Right lobe of liver (tissue), 6 donors: ENCODE results near the gene PHYHIPL. TPM values are rescaled to one million over a fixed set of nuclear protein-coding genes. Genes with fewer than 3 reads are reported as not detected.

Experiments
- ATAC-seq, 4 donors: fragments of 200-7000 bp; cut with Tn5 transposase; one replicate each; pipeline ENCODE4 v1.9.1; 2020; ENCODE audit warnings: mild to moderate bottlenecking in 4 of 4, moderate library complexity in 4 of 4
- DNase-seq, 3 donors: peaks; one replicate each; pipeline ENCODE4 v3.0.0-alpha.2; 2020
- H3K27ac ChIP-seq, 3 donors: fragments of 200-600 bp; one replicate each; pipeline ENCODE4 v1.8.0; 2022
- H3K27me3 ChIP-seq, 2 donors: fragments of 200-600 bp; one replicate each; pipeline ENCODE4 v1.8.0; 2022
- H3K36me3 ChIP-seq, 4 donors: fragments of 200-600 bp; sonication (generic) in 1 of 4; one replicate each; pipeline versions ENCODE4 v1.5.1 to v1.8.0; 2017 to 2022; ENCODE audit warnings: control low read depth in 1 of 4
- H3K4me1 ChIP-seq, 4 donors: fragments of 200-600 bp; sonication (generic) in 1 of 4; one replicate each; pipeline versions ENCODE4 v1.5.1 to v1.8.0; 2017 to 2022; ENCODE audit warnings: control low read depth in 1 of 4
- H3K4me3 ChIP-seq, 3 donors: fragments of 200-600 bp; one replicate each; pipeline ENCODE4 v1.8.0; 2022
- H3K9me3 ChIP-seq, 4 donors: fragments of 200-600 bp; sonication (generic) in 1 of 4; one replicate each; pipeline versions ENCODE4 v1.5.1 to v1.8.0; 2017 to 2022; ENCODE audit warnings: control low read depth in 1 of 4
- CTCF ChIP-seq, 4 donors: fragments of 200-600 bp in 3 of 4; fragments of 450-650 bp in 1 of 4; IDR thresholded peaks; one replicate each; pipeline versions ENCODE4 v1.5.1 to v1.8.0; 2016 to 2022; ENCODE audit warnings: antibody characterized with exemption in 4 of 4, mild to moderate bottlenecking in 2 of 4
- POLR2A ChIP-seq: fragments of 450-650 bp; IDR thresholded peaks from one replicate; pipeline ENCODE4 v1.6.1; 2017; ENCODE audit warnings: antibody characterized with exemption, mild to moderate bottlenecking
- WGBS: methylation state at CpG from one replicate; pipeline ENCODE4 v1.1.6; 2018; ENCODE audit warnings: low coverage, low lambda C conversion rate; ENCODE audit not compliant: insufficient coverage; ENCODE audit errors: missing lambda C conversion rate; 5-methylcytosine and 5-hydroxymethylcytosine counted together
- intact Hi-C, 2 donors: fragments of 100-400 bp; cut with DNase I; formaldehyde crosslinking; loops; one replicate each; pipeline versions ENCODE4 v1.11.2 to v1.14.1; 2022
- total RNA-seq, 6 experiments: library from RNA; depleted of rRNA in 2 of 6; stranded (reverse); fragments of >200 nt in 2 of 6; fragmentation: NEBNext Ultra II Directional in 3 of 6; extraction: Animal tissue kit (Norgen Biotek cat#: 25700) in 3 of 6; gene quantifications; one replicate each; pipeline versions ENCODE4 v1.1.0 to v1.2.4, GENCODE V29; 2016 to 2023
- donor health status: DM: no; HTN: yes; CAD: no.
- donor health status: DM: no; HTN: no; CAD: no.
- donor health status: DM: no; HTN: no; CAD: no.
- donor health status: DM: no; HTN: yes; CAD: no.
- donor health status: DM: no; HTN: yes; CAD: no.

The PHYHIPL gene
- total RNA-seq, 6 experiments from 2014 or later, result 0.49 to 1.00 (median 0.75) TPM

DNA sequence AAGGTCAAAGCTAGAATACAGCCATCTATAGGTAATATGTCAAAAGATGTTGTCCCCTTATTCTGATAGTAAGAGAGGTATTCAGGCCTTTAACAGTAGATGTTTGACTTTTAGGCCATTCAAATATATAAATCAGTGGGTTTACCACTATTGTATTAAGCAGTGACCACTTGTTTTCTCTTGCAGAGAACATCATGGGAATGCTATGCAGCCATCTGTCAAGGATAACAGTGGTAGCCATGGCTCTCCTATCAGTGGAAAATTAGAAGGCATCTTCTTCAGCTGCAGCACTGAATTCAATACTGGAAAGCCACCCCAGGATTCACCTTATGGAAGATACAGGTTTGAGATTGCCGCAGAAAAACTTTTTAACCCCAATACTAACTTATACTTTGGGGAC is 68.4 kb downstream of the PHYHIPL start:
- H3K27me3 ChIP-seq, result no peaks in the 10 kb centered on the region
- H3K4me1 ChIP-seq, result no peaks in the 10 kb centered on the region
- no peak overlapping the region for H3K27ac ChIP-seq
- intact Hi-C loops, result no loop called here
- H3K4me3 ChIP-seq, result no peak overlapping the region
- H3K36me3 ChIP-seq, result no peaks in the 10 kb centered on the region
- TF ChIP-seq POLR2A (no peak), CTCF (IDR thresholded peaks at IDR 0.05) (no peak)
- no peaks in the 10 kb centered on the region for H3K9me3 ChIP-seq
- DNase-seq, result no peak
- ATAC-seq, result no peak
- 83% methylated on average over 1 of the region's 1 CpG for WGBS

GRCh38 chr10:59245686-59246085 is 69.2 kb downstream of the PHYHIPL start:
- intact Hi-C loops, result no loop called here
- 90% methylated on average over 1 of the region's 1 CpG for WGBS
- H3K4me1 ChIP-seq, result no peaks in the 10 kb centered on the region
- DNase-seq (no peak), ATAC-seq (no peak)
- no peaks in the 10 kb centered on the region for H3K27me3 ChIP-seq
- TF ChIP-seq CTCF (IDR thresholded peaks at IDR 0.05) (no peak), POLR2A (no peak)
- H3K36me3 ChIP-seq, result no peaks in the 10 kb centered on the region
- H3K27ac ChIP-seq, result no peak overlapping the region
- no peaks in the 10 kb centered on the region for H3K9me3 ChIP-seq
- no peak overlapping the region for H3K4me3 ChIP-seq

DNA sequence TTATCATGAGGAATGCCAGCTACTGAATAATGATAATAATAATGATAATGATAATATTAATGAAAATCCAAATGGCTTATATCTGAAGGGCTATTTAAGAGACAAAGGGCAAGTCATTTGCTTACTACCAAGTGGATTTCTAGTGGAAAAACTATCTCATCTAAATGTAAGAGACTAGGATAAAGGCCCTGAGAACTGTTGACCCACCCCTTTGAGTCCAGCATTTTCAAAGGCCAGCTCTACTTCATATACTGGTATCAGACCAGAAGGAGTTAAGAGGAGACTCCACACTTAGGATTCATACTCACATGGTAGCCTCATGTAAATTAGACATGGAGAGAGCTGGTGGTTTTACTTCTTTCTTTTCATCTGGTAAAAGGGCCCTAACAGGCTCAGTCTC is 76.0 kb downstream of the PHYHIPL start:
- Histone ChIP-seq H3K9me3 (no peaks in the 10 kb centered on the region), H3K4me1 (no peaks in the 10 kb centered on the region), H3K4me3 (no peak overlapping the region), H3K27me3 (no peaks in the 10 kb centered on the region), H3K27ac (no peak overlapping the region), H3K36me3 (peaks cover 0 to 6% (median 0%) of the 10 kb centered on the region in 4 donors)
- DNase-seq (no peak), ATAC-seq (no peak)
- intact Hi-C loops, result loop anchor here in 1 of 2 donors (10.0 kb wide), 1 partner anchor 212 kb away; no protein-coding TSS in a partner anchor
- TF ChIP-seq POLR2A, result no peak
- TF ChIP-seq CTCF (IDR thresholded peaks at IDR 0.05), result no peak

- H3K27ac ChIP-seq, result no peak overlapping the region
- H3K4me1 ChIP-seq, result no peaks in the 10 kb centered on the region
- H3K9me3 ChIP-seq, result no peaks in the 10 kb centered on the region
- H3K36me3 ChIP-seq, result peaks cover 0 to 6% (median 0%) of the 10 kb centered on the region in 4 donors
- no peak for ATAC-seq
- TF ChIP-seq POLR2A, result no peak
- no peak for TF ChIP-seq CTCF (IDR thresholded peaks at IDR 0.05)
- no peaks in the 10 kb centered on the region for H3K27me3 ChIP-seq
- no peak for DNase-seq
- 93% methylated on average over 1 of the region's 1 CpG for WGBS
- intact Hi-C loops, result loop anchor here in 1 of 2 donors (10.0 kb wide), 1 partner anchor 209 kb away; no protein-coding TSS in a partner anchor
- H3K4me3 ChIP-seq, result no peak overlapping the region
Observed at GRCh38 chr10:59255463-59255862, 79.0 kb downstream of the PHYHIPL start.

DNA sequence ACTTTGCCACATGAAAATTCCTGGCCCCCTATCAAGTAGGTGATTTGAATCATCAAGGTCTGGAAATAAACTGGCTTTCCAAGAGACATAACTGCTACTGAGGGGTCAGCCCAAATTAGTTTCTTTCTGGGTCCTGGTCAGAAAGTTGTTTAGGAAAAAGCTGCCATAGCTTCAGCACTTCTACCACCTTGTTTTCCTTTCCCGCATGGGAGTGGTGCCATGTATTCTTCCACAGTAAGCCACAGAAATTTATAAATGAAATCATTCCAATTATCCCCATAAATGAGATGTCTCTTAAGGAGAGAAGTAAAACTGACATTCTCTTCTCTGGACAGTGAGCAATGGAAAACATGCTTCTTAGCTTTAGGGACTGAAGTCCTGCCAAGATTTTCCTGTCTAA is 80.8 kb downstream of the PHYHIPL start:
- TF ChIP-seq POLR2A (no peak), CTCF (IDR thresholded peaks at IDR 0.05) (no peak)
- Histone ChIP-seq H3K4me3 (no peak overlapping the region), H3K9me3 (no peaks in the 10 kb centered on the region), H3K27me3 (no peaks in the 10 kb centered on the region), H3K4me1 (no peaks in the 10 kb centered on the region), H3K36me3 (peaks cover 0 to 6% (median 0%) of the 10 kb centered on the region in 4 donors), H3K27ac (no peak overlapping the region)
- no peak for DNase-seq
- intact Hi-C loops, result loop anchor here in 1 of 2 donors (10.0 kb wide), 1 partner anchor 208 kb away; no protein-coding TSS in a partner anchor
- WGBS, result no CpG with 5 or more reads among the region's 1 CpG
- ATAC-seq, result no peak
